Smooth muscle cell (in vitro differentiated cells): ENCODE data around the gene SAXO1. TPM values are rescaled to one million over a fixed set of nuclear protein-coding genes. Genes with fewer than 3 reads are reported as not detected.

ENCODE experiments used
- DNase-seq: peaks from one replicate; lab custom pipeline; 2025; ENCODE audit not compliant: unreplicated experiment; lab: John Stamatoyannopoulos, UW
- H2AFZ ChIP-seq: fragments of 200-600 bp; sonication (generic); 2 replicates; pipeline ENCODE4 v1.6.0; 2016; ENCODE audit warnings: antibody characterized with exemption, low read depth, mild to moderate bottlenecking
- H3F3A ChIP-seq: fragments of 200-600 bp; sonication (generic); 2 replicates; pipeline ENCODE4 v1.6.0; 2017; ENCODE audit warnings: antibody characterized with exemption, low read depth
- H3K27ac ChIP-seq: fragments of 200-600 bp; sonication (generic); 2 replicates; pipeline ENCODE4 v1.5.1; 2016; ENCODE audit warnings: low read depth, mild to moderate bottlenecking
- H3K27me3 ChIP-seq: fragments of 200-600 bp; sonication (generic); 2 replicates; pipeline ENCODE4 v1.6.1; 2016; ENCODE audit warnings: low read depth, mild to moderate bottlenecking
- H3K36me3 ChIP-seq: fragments of 200-600 bp; sonication (generic); 2 replicates; pipeline ENCODE4 v1.5.1; 2016; ENCODE audit warnings: low read depth
- H3K4me1 ChIP-seq: fragments of 200-600 bp; sonication (generic); 2 replicates; pipeline ENCODE4 v1.5.1; 2016; ENCODE audit warnings: low read depth
- H3K4me2 ChIP-seq: fragments of 200-600 bp; sonication (generic); 2 replicates; pipeline ENCODE4 v1.6.0; 2016; ENCODE audit warnings: mild to moderate bottlenecking
- H3K4me3 ChIP-seq: fragments of 200-600 bp; sonication (generic); 2 replicates; pipeline ENCODE4 v1.5.1; 2016; ENCODE audit warnings: mild to moderate bottlenecking
- H3K79me2 ChIP-seq: fragments of 200-600 bp; sonication (generic); 2 replicates; pipeline ENCODE4 v1.6.0; 2016; ENCODE audit warnings: low read depth, mild to moderate bottlenecking
- H3K9ac ChIP-seq: fragments of 200-600 bp; sonication (generic); 2 replicates; pipeline ENCODE4 v1.6.0; 2016; ENCODE audit warnings: low read depth
- H3K9me3 ChIP-seq: fragments of 200-600 bp; sonication (generic); replicated peaks from 2 replicates; pipeline ENCODE4 v1.5.1; 2016; ENCODE audit warnings: low read depth
- H4K20me1 ChIP-seq: fragments of 200-600 bp; sonication (generic); 2 replicates; pipeline ENCODE4 v1.6.0; 2016; ENCODE audit warnings: low read depth
- WGBS: methylation state at CpG from one replicate; pipeline ENCODE4 v1.1.7; 2016; ENCODE audit warnings: low lambda C conversion rate; 5-methylcytosine and 5-hydroxymethylcytosine counted together
- polyA plus RNA-seq: library from polyadenylated mRNA; unstranded; fragments of >200 nt; fragmentation: Nextera tagmentation; extraction: Ambion mirVana; gene quantifications from 2 replicates; pipeline ENCODE4 v1.2.1, GENCODE V29; 2016
- total RNA-seq: library from RNA; depleted of rRNA; stranded (reverse); fragments of >200 nt; gene quantifications from 2 replicates; pipeline ENCODE4 v1.2.3, GENCODE V29; 2014
- TF ChIP-seq, protein P1 (sequence below): fragments of 200-600 bp; sonication (generic); IDR thresholded peaks from 2 replicates; pipeline ENCODE4 v1.5.1; 2017; ENCODE audit warnings: borderline replicate concordance, mild to moderate bottlenecking, antibody characterized with exemption; ENCODE audit not compliant: insufficient read depth, poor library complexity, severe bottlenecking

SAXO1 gene
- total and polyA plus RNA-seq, 2 experiments from 2014 or later, result 0.08 TPM; not detected in 1

DNA sequence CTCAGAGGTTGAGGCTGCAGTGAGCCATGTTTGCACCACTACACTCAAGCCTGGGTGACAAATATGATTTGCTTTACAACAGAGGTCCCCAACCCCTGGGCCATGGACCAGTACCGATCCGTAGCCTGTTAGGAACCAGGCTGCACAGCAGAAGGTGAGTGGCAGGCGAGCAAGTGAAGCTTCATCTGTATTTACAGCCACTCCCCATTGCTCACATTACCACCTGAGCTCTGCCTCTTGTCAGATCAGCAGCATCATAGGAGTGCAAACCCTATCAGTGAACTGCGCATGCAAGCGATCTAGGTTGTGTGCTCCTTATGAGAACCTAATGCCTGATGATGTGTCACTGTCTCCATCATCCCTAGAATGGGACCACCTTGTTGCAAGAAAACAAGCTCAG is 42.5 kb downstream of the SAXO1 start:
- WGBS, result 86% methylated on average over 5 of the region's 5 CpGs
- TF ChIP-seq, protein P1, sequence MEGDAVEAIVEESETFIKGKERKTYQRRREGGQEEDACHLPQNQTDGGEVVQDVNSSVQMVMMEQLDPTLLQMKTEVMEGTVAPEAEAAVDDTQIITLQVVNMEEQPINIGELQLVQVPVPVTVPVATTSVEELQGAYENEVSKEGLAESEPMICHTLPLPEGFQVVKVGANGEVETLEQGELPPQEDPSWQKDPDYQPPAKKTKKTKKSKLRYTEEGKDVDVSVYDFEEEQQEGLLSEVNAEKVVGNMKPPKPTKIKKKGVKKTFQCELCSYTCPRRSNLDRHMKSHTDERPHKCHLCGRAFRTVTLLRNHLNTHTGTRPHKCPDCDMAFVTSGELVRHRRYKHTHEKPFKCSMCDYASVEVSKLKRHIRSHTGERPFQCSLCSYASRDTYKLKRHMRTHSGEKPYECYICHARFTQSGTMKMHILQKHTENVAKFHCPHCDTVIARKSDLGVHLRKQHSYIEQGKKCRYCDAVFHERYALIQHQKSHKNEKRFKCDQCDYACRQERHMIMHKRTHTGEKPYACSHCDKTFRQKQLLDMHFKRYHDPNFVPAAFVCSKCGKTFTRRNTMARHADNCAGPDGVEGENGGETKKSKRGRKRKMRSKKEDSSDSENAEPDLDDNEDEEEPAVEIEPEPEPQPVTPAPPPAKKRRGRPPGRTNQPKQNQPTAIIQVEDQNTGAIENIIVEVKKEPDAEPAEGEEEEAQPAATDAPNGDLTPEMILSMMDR, result no peak

DNA sequence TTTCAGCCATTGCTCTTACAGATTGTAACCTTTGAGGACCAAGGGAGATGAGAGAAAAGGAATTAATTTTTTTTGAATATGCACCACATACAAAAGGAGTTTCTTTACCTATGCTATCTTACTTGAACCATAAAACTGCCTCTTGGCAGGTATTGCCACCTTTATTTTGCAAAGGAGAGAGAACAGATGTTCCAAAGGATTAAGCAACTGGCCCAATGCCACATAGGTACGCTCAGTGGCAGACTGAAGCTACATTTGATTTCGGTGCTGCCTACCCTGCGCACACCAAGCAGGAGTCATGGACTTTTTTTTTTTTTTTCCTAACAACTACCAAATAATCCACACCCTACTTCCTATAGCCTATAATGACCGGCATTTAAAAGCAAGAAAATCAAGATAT is 43.1 kb downstream of the SAXO1 start:
- Histone ChIP-seq H3F3A (no peaks in the 10 kb centered on the region), H3K4me2 (no peak overlapping the region), H3K27me3 (no peaks in the 10 kb centered on the region), H3K9ac (no peak overlapping the region), H2AFZ (no peak overlapping the region), H3K27ac (no peak overlapping the region), H3K4me3 (no peak overlapping the region), H3K9me3 (no peaks in the 10 kb centered on the region), H3K79me2 (no peaks in the 10 kb centered on the region), H4K20me1 (no peaks in the 10 kb centered on the region), H3K4me1 (peaks cover 2% of the 10 kb centered on the region), H3K36me3 (no peaks in the 10 kb centered on the region)
- TF ChIP-seq, protein P1, result no peak
- no peak for DNase-seq
- 92% methylated on average over 4 of the region's 4 CpGs for WGBS

More for the DNA sequence above, 42.5 kb downstream of the SAXO1 start:
- H3F3A ChIP-seq, result no peaks in the 10 kb centered on the region
- no peak overlapping the region for H3K9ac ChIP-seq
- H3K27ac ChIP-seq, result no peak overlapping the region
- no peaks in the 10 kb centered on the region for H3K79me2 ChIP-seq
- no peak overlapping the region for H3K4me2 ChIP-seq
- no peaks in the 10 kb centered on the region for H4K20me1 ChIP-seq
- H2AFZ ChIP-seq, result no peak overlapping the region
- no peak for DNase-seq
- no peaks in the 10 kb centered on the region for H3K9me3 ChIP-seq
- peaks cover 7% of the 10 kb centered on the region for H3K4me1 ChIP-seq
- H3K4me3 ChIP-seq, result no peak overlapping the region
- no peaks in the 10 kb centered on the region for H3K27me3 ChIP-seq
- H3K36me3 ChIP-seq, result no peaks in the 10 kb centered on the region

DNA sequence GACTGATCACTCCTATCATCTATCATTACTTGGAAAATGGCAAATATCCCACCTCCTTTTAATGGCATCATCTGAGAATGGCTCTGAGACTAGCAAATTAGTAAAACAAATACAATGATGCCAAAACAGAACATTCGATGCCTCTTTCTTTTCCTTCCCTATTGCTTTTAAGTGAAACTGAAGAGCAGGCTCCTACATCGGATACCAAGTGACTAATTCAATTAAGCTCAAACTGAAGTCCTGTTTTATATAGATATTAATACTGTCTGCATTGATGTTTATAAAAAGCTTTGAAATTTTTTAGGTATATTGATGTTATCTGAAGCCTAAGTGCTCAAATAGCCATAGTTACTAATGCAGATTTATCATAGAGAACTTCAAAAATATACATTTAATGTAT is 43.9 kb downstream of the SAXO1 start:
- no peak overlapping the region for H3K4me3 ChIP-seq
- H3K27ac ChIP-seq, result no peak overlapping the region
- no peaks in the 10 kb centered on the region for H3K4me1 ChIP-seq
- H2AFZ ChIP-seq, result no peak overlapping the region
- WGBS, result 84% methylated on average over 2 of the region's 2 CpGs
- no peak overlapping the region for H3K4me2 ChIP-seq
- peaks cover under 1% of the 10 kb centered on the region for H3K9me3 ChIP-seq
- H3K36me3 ChIP-seq, result no peaks in the 10 kb centered on the region
- H3K79me2 ChIP-seq, result no peaks in the 10 kb centered on the region
- H3K9ac ChIP-seq, result no peak overlapping the region
- H3F3A ChIP-seq, result no peaks in the 10 kb centered on the region
- no peaks in the 10 kb centered on the region for H3K27me3 ChIP-seq
- no peaks in the 10 kb centered on the region for H4K20me1 ChIP-seq
- DNase-seq, result no peak
- TF ChIP-seq, protein P1, result no peak

DNA sequence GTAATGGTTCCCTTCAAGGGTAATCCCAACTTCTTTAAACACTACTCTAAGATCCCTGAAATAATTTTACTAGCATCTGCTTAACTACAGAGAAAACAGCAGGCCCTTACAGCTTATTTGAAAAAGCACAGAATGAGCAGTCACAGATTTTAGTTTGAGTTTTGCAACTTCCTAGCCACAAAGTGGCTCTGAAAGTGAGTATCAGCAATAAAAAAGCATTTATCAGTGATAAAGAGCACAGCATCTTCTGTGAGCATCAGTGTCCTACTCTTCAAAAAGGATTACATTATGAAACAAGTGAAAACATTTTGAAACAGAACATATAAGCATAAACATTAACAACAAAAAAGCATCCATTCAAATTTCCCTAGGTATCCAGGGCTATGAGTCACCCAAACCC is 45.0 kb downstream of the SAXO1 start:
- no peak overlapping the region for H2AFZ ChIP-seq
- H3F3A ChIP-seq, result no peaks in the 10 kb centered on the region
- TF ChIP-seq, protein P1, result no peak
- H3K9ac ChIP-seq, result no peak overlapping the region
- H3K9me3 ChIP-seq, result peaks cover 6% of the 10 kb centered on the region
- H3K79me2 ChIP-seq, result no peaks in the 10 kb centered on the region
- H3K4me2 ChIP-seq, result no peak overlapping the region
- no peaks in the 10 kb centered on the region for H3K27me3 ChIP-seq
- no peaks in the 10 kb centered on the region for H3K36me3 ChIP-seq
- DNase-seq, result no peak
- no peaks in the 10 kb centered on the region for H3K4me1 ChIP-seq
- no peak overlapping the region for H3K4me3 ChIP-seq
- no peaks in the 10 kb centered on the region for H4K20me1 ChIP-seq
- no peak overlapping the region for H3K27ac ChIP-seq
